Endothelial cell of umbilical vein (primary cell): ENCODE data around the gene RPRD1A.

ENCODE experiments used
- POLR2A ChIP-seq: IDR thresholded peaks from 2 replicates; pipeline ENCODE4 v1.6.1; 2012; ENCODE audit warnings: low read depth, mild to moderate bottlenecking, control low read depth, low read length
- POLR2AphosphoS5 ChIP-seq: IDR thresholded peaks from 2 replicates; pipeline ENCODE4 v1.6.1; 2012; ENCODE audit warnings: low read depth, mild to moderate bottlenecking, control low read depth, low read length, moderate library complexity; ENCODE audit not compliant: insufficient read depth
- TF ChIP-seq, protein P1 (sequence below): IDR thresholded peaks from 2 replicates; pipeline ENCODE4 v1.6.1; 2011; ENCODE audit not compliant: insufficient read depth, insufficient read length
- TF ChIP-seq, protein P2 (sequence below), 2 donors: IDR thresholded peaks; 1 replicate in 1 of 2; 2 replicates in 1 of 2; pipeline ENCODE4 v1.5.1; 2011; ENCODE audit warnings: low read length in 2 of 2, mild to moderate bottlenecking in 2 of 2, moderate library complexity in 2 of 2, control low read depth in 1 of 2, inconsistent platforms in 1 of 2, low read depth in 1 of 2; ENCODE audit not compliant: insufficient read depth in 1 of 2; ENCODE audit errors: extremely low read depth in 1 of 2

DNA sequence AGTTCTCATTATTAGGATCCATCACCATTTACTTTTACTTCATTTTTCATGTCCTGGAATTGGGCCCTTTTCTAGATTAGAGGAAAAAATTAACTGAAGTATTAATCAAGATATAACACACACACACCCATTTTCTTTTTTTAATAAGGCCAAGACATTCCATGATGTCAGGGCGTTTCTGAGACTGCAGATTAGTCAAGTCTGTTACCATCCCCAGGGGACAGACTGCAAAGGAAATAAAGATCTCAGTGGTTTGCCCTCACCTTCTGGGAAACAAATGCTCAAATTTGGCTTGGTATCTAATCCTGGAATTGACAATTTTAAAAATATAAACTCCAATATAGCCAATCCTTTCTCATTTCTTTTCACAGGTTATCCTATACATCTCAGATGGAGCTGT, 67.4 kb downstream of the RPRD1A start:
- no peak for TF ChIP-seq POLR2A
- TF ChIP-seq, protein P1, sequence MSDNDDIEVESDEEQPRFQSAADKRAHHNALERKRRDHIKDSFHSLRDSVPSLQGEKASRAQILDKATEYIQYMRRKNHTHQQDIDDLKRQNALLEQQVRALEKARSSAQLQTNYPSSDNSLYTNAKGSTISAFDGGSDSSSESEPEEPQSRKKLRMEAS: no peak
- TF ChIP-seq, protein P2, sequence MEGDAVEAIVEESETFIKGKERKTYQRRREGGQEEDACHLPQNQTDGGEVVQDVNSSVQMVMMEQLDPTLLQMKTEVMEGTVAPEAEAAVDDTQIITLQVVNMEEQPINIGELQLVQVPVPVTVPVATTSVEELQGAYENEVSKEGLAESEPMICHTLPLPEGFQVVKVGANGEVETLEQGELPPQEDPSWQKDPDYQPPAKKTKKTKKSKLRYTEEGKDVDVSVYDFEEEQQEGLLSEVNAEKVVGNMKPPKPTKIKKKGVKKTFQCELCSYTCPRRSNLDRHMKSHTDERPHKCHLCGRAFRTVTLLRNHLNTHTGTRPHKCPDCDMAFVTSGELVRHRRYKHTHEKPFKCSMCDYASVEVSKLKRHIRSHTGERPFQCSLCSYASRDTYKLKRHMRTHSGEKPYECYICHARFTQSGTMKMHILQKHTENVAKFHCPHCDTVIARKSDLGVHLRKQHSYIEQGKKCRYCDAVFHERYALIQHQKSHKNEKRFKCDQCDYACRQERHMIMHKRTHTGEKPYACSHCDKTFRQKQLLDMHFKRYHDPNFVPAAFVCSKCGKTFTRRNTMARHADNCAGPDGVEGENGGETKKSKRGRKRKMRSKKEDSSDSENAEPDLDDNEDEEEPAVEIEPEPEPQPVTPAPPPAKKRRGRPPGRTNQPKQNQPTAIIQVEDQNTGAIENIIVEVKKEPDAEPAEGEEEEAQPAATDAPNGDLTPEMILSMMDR (IDR thresholded peaks at IDR 0.05; ENCODE audit: extremely low read depth in 1 of 2, insufficient read depth in 1 of 2, low read depth in 1 of 2, low read length in 2 of 2): no peak
- TF ChIP-seq POLR2AphosphoS5: no peak
